ENCODE data around the gene P2RX3. TPM values are rescaled to one million over a fixed set of nuclear protein-coding genes. Genes with fewer than 3 reads are reported as not detected.
A peak's percentile ranks its signal among the peaks of the same experiment; 100 is the strongest.

Gene P2RX3
- total RNA-seq, 1 experiment from 2014 or later: 0.15 TPM

DNA sequence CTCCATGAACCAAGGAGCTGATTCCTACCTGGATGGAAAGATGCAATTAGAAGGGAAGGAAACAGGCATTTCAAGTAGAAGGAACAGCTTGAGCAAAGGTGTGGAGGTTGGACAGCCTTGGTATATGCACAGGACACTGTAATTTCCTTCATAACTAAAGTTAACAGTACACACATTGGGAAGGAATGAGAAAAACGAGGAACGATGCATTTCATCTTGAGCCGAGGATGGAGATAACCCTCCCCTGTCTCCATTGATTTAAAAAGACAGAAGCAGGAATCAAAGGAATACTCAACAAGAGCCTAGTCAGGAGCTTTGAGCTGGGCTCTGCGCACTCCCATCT is 54.6 kb downstream of the P2RX3 start:
- Histone ChIP-seq H3K79me1 (ENCODE audit: insufficient read depth, low read depth, low read length, poor library complexity, severe bottlenecking) (no peaks in the 10 kb centered on the region), H3T11ph (ENCODE audit: low read length) (no peak overlapping the region), H4K5ac (ENCODE audit: insufficient read length, low read depth, low read length) (no peak overlapping the region), H3K4ac (ENCODE audit: low read depth, low read length) (no peak overlapping the region), H2AFZ (ENCODE audit: low read length) (no peak overlapping the region), H3K27me3 (ENCODE audit: insufficient read depth, low read length) (no peaks in the 10 kb centered on the region; the same call in 1 of the 2 replicates), H2BK5ac (ENCODE audit: insufficient read length, low read length) (no peak overlapping the region), H2BK120ac (ENCODE audit: low read depth, low read length, poor library complexity, severe bottlenecking) (no peak overlapping the region), H2AK5ac (ENCODE audit: insufficient read length, low read length) (no peak overlapping the region), H3K23ac (ENCODE audit: insufficient read length, low read depth, low read length) (no peak overlapping the region), H2BK20ac (ENCODE audit: low read depth, low read length, poor library complexity, severe bottlenecking) (no peak overlapping the region), H4K91ac (ENCODE audit: insufficient read length, low read depth, low read length) (no peak overlapping the region), H3K56ac (ENCODE audit: insufficient read length, low read depth, low read length) (no peak overlapping the region), H3K9me3 (ENCODE audit: control insufficient read depth, low read depth, low read length) (no peaks in the 10 kb centered on the region), H3K18ac (ENCODE audit: insufficient read length, low read depth, low read length) (no peak overlapping the region), H3K23me2 (ENCODE audit: insufficient read length, low read depth, low read length, poor library complexity, severe bottlenecking) (no peaks in the 10 kb centered on the region), H2BK15ac (ENCODE audit: low read depth, low read length) (no peak overlapping the region), H3K9ac (ENCODE audit: extremely low read depth, insufficient read length, low read length) (no peak overlapping the region), H4K20me1 (ENCODE audit: control insufficient read depth, insufficient read depth, insufficient read length) (no peaks in the 10 kb centered on the region), H3K14ac (ENCODE audit: insufficient read depth, low read length) (no peak overlapping the region), H4K8ac (replicated peaks; ENCODE audit: insufficient read length, low read depth, low read length) (no peak overlapping the region), H3K79me2 (ENCODE audit: insufficient read depth, low read length) (no peaks in the 10 kb centered on the region), H3K4me1 (ENCODE audit: insufficient read depth, low read length) (no peaks in the 10 kb centered on the region), H3K4me2 (ENCODE audit: insufficient read depth, insufficient read length, low read length) (no peak overlapping the region), H3K27ac (ENCODE audit: insufficient read length, low read depth, low read length) (no peak overlapping the region), H2BK12ac (ENCODE audit: insufficient read length, low read depth, low read length) (no peak overlapping the region)
- no peaks in the 10 kb centered on the region for H3K9me3 Mint-ChIP-seq
- peak overlapping the region in 1 of 3 experiments; percentile 33; a peak in 1 of 7 replicates for H3K27ac Mint-ChIP-seq
- WGBS (ENCODE audit: extremely low coverage, insufficient read length, low lambda C conversion rate): no CpG with 5 or more reads among the region's 4 CpGs
- peaks cover 35% of the 10 kb centered on the region for H3K27me3 Mint-ChIP-seq (ENCODE audit: low read depth)
- no peak for TF ChIP-seq CTCF (conservative IDR thresholded peaks at IDR 0.05)
- H3K4me3 Mint-ChIP-seq: no peak overlapping the region
- DNase-seq: no peak
- no peaks in the 10 kb centered on the region for H3K36me3 Mint-ChIP-seq (ENCODE audit: insufficient read depth in 1 of 3, low read depth in 3 of 3)
- no peaks in the 10 kb centered on the region for H3K4me1 Mint-ChIP-seq

All from H9 (cell line).